H1 (cell line): ENCODE results near the gene CNNM2. TPM values are rescaled to one million over a fixed set of nuclear protein-coding genes. Genes with fewer than 3 reads are reported as not detected.

Experiments used
- CTCF ChIA-PET: fragments of 300-600 bp; sonication (Branson Sonifier 250); formaldehyde crosslinking; loops from one replicate; lab custom pipeline; 2021; ENCODE audit not compliant: partially characterized antibody; lab: Charles Lee
- POLR2A ChIA-PET: fragments of 300-600 bp; sonication (Branson Sonifier 250); formaldehyde crosslinking; loops from one replicate; lab custom pipeline; 2021; ENCODE audit warnings: inconsistent platforms; ENCODE audit not compliant: partially characterized antibody; lab: Charles Lee
- DNase-seq, 2 experiments: peaks; one replicate each; pipeline versions ENCODE4 v3.0.0 to v3.0.0-alpha.2; 2010 to 2022; ENCODE audit warnings: low spot score in 2 of 2, low read depth in 1 of 2, mixed read lengths in 1 of 2
- FAIRE-seq: peaks from 2 replicates; lab custom pipeline; 2011; peaks lifted over from hg19 to GRCh38; lab: Jason Lieb, UNC
- H2AFZ ChIP-seq: 2 replicates; pipeline ENCODE4 v1.8.1; 2012; ENCODE audit warnings: low read length, inconsistent platforms
- H2AK5ac ChIP-seq: 2 replicates; pipeline ENCODE4 v1.6.1; 2013; ENCODE audit warnings: low read depth, low read length
- H2BK120ac ChIP-seq: replicated peaks from 2 replicates; pipeline ENCODE3; 2013; ENCODE audit warnings: low read depth, low read length, inconsistent platforms
- H2BK12ac ChIP-seq: 2 replicates; pipeline ENCODE4 v1.6.1; 2013; ENCODE audit warnings: low read depth, low read length
- H2BK15ac ChIP-seq: 2 replicates; pipeline ENCODE4 v1.6.1; 2013; ENCODE audit warnings: low read length
- H2BK20ac ChIP-seq: 2 replicates; pipeline ENCODE4 v1.6.1; 2013; ENCODE audit warnings: low read length
- H2BK5ac ChIP-seq: 2 replicates; pipeline ENCODE4 v1.6.1; 2013; ENCODE audit warnings: low read depth, low read length
- H3K14ac ChIP-seq: 2 replicates; pipeline ENCODE4 v1.6.1; 2013; ENCODE audit warnings: inconsistent platforms; ENCODE audit not compliant: insufficient read length
- H3K18ac ChIP-seq: 2 replicates; pipeline ENCODE4 v1.6.1; 2013; ENCODE audit warnings: low read length; ENCODE audit errors: extremely low read depth
- H3K23ac ChIP-seq: 2 replicates; pipeline ENCODE4 v1.6.1; 2013; ENCODE audit warnings: inconsistent platforms; ENCODE audit not compliant: insufficient read length
- H3K23me2 ChIP-seq: 2 replicates; pipeline ENCODE4 v1.6.1; 2013; ENCODE audit warnings: low read depth, low read length
- H3K27ac ChIP-seq: 2 replicates; pipeline ENCODE4 v1.6.1; 2011; ENCODE audit warnings: low read depth, low read length, inconsistent platforms
- H3K27me3 ChIP-seq, 4 experiments: replicated peaks in 1 of 4; 1 replicate in 1 of 4; 2 replicates in 3 of 4; pipeline versions ENCODE4 v1.6.1 to v1.8.1; 2011 to 2013; ENCODE audit warnings: low read length in 3 of 4, mild to moderate bottlenecking in 3 of 4, inconsistent platforms in 2 of 4, mixed read lengths in 2 of 4, moderate library complexity in 1 of 4; ENCODE audit not compliant: control insufficient read depth in 3 of 4, insufficient read depth in 3 of 4; ENCODE audit errors: extremely low read depth in 1 of 4
- H3K36me3 ChIP-seq, 4 experiments: 2 replicates each; pipeline versions ENCODE4 v1.6.1 to v1.8.1; 2011 to 2013; ENCODE audit warnings: mild to moderate bottlenecking in 4 of 4, low read length in 3 of 4, moderate library complexity in 2 of 4, control low read depth in 1 of 4, inconsistent platforms in 1 of 4; ENCODE audit not compliant: insufficient read depth in 4 of 4, control insufficient read depth in 2 of 4
- H3K4ac ChIP-seq: replicated peaks from 2 replicates; pipeline ENCODE3; 2013; ENCODE audit warnings: low read length, low read depth, mixed read lengths, inconsistent platforms; ENCODE audit not compliant: insufficient read length
- H3K4me1 ChIP-seq, 4 experiments: replicated peaks in 1 of 4; 1 replicate in 1 of 4; 2 replicates in 3 of 4; pipeline versions ENCODE4 v1.6.1 to v1.8.1; 2011 to 2013; ENCODE audit warnings: low read length in 3 of 4, inconsistent platforms in 2 of 4, mixed read lengths in 1 of 4; ENCODE audit not compliant: insufficient read depth in 4 of 4, control insufficient read depth in 3 of 4
- H3K4me2 ChIP-seq, 2 experiments: 2 replicates each; pipeline versions ENCODE4 v1.6.1 to v1.8.1; 2011 to 2013; ENCODE audit warnings: low read depth in 2 of 2, low read length in 2 of 2, control low read depth in 1 of 2, inconsistent platforms in 1 of 2, mild to moderate bottlenecking in 1 of 2; ENCODE audit not compliant: insufficient read depth in 1 of 2
- H3K4me3 ChIP-seq, 4 experiments: fragments of 200-600, 300-600 bp in 1 of 4; sonication (generic), shearing (Covaris generic), sonication (Bioruptor Twin) in 1 of 4; 2 replicates each; pipeline versions ENCODE4 v1.5.1 to v1.8.1; 2011 to 2016; ENCODE audit warnings: low read length in 4 of 4, low read depth in 3 of 4, control low read depth in 2 of 4, inconsistent platforms in 2 of 4, mild to moderate bottlenecking in 2 of 4, mixed read lengths in 1 of 4, moderate library complexity in 1 of 4; ENCODE audit not compliant: insufficient read depth in 2 of 4; ENCODE audit errors: extremely low read depth in 1 of 4
- H3K56ac ChIP-seq: replicated peaks from 2 replicates; pipeline ENCODE3; 2013; ENCODE audit warnings: low read depth, mild to moderate bottlenecking, mixed read lengths, low read length, inconsistent platforms; ENCODE audit not compliant: insufficient read length
- H3K79me1 ChIP-seq: 2 replicates; pipeline ENCODE4 v1.6.1; 2013; ENCODE audit warnings: low read depth, low read length, control low read depth
- H3K79me2 ChIP-seq, 2 experiments: 2 replicates each; pipeline versions ENCODE4 v1.6.1 to v1.8.1; 2012 to 2013; ENCODE audit warnings: low read length in 2 of 2, mild to moderate bottlenecking in 2 of 2, inconsistent platforms in 1 of 2; ENCODE audit not compliant: insufficient read depth in 2 of 2, control insufficient read depth in 1 of 2
- H3K9ac ChIP-seq, 4 experiments: replicated peaks in 1 of 4; 1 replicate in 1 of 4; 2 replicates in 3 of 4; pipeline versions ENCODE4 v1.6.1 to v1.8.1; 2011 to 2013; ENCODE audit warnings: low read depth in 3 of 4, low read length in 3 of 4, control low read depth in 2 of 4, mild to moderate bottlenecking in 2 of 4, moderate library complexity in 2 of 4, inconsistent platforms in 1 of 4; ENCODE audit errors: extremely low read depth in 1 of 4
- H3K9me3 ChIP-seq, 2 experiments: 2 replicates each; pipeline versions ENCODE4 v1.6.1 to v1.8.1; 2012 to 2013; ENCODE audit warnings: mild to moderate bottlenecking in 2 of 2, moderate library complexity in 2 of 2, control low read depth in 1 of 2, inconsistent platforms in 1 of 2, low read depth in 1 of 2, low read length in 1 of 2, mixed read lengths in 1 of 2; ENCODE audit not compliant: insufficient read depth in 2 of 2
- H4K20me1 ChIP-seq, 2 experiments: replicated peaks in 1 of 2; 2 replicates each; pipeline versions ENCODE3 to v1.8.1; 2011 to 2013; ENCODE audit warnings: inconsistent platforms in 2 of 2, low read length in 2 of 2, mild to moderate bottlenecking in 1 of 2; ENCODE audit not compliant: insufficient read depth in 2 of 2, control insufficient read depth in 1 of 2
- H4K5ac ChIP-seq: 2 replicates; pipeline ENCODE4 v1.6.1; 2013; ENCODE audit warnings: low read length, low read depth, mixed read lengths, inconsistent platforms; ENCODE audit not compliant: insufficient read length
- H4K8ac ChIP-seq: 2 replicates; pipeline ENCODE4 v1.8.0; 2013; ENCODE audit warnings: mild to moderate bottlenecking, moderate library complexity, low read length, inconsistent platforms; ENCODE audit not compliant: insufficient read depth; ENCODE audit errors: extremely low read depth
- H4K91ac ChIP-seq: replicated peaks from 2 replicates; pipeline ENCODE3; 2013; ENCODE audit warnings: low read length, mixed read lengths, inconsistent platforms; ENCODE audit not compliant: insufficient read length
- WGBS, 2 experiments: shearing (Covaris generic) in 1 of 2; methylation state at CpG; one replicate each; pipeline versions ENCODE4 v1.1.6 to v1.1.7; 2013 to 2015; ENCODE audit warnings: low lambda C conversion rate in 2 of 2, mixed read lengths in 2 of 2, inconsistent platforms in 1 of 2, low coverage in 1 of 2, missing lambda C conversion rate in 1 of 2; ENCODE audit not compliant: insufficient replicate concordance in 2 of 2, insufficient coverage in 1 of 2, insufficient read length in 1 of 2; ENCODE audit errors: extremely low coverage in 1 of 2, missing lambda C conversion rate in 1 of 2; 5-methylcytosine and 5-hydroxymethylcytosine counted together
- polyA plus RNA-seq, 7 experiments: library from polyadenylated mRNA; depleted of rRNA in 3 of 7; stranded (reverse) in 5 of 7; unstranded in 2 of 7; fragments of >200 nt in 5 of 7; fragments of 200-250 nt in 2 of 7; gene quantifications; 1 replicate in 5 of 7; 2 replicates in 1 of 7; 4 replicates in 1 of 7; pipeline versions ENCODE4 v1.2.1 to v1.2.3, GENCODE V29; 2011 to 2013; ENCODE audit warnings: missing spikeins in 2 of 7, mixed read lengths in 2 of 7
- total RNA-seq: library from RNA; stranded (reverse); fragmentation: NEBNext Ultra II Directional; extraction: Animal tissue kit (Norgen Biotek cat#: 25700); gene quantifications from 2 replicates; pipeline ENCODE4 v1.2.1, GENCODE V29; 2021

Gene CNNM2
- total and polyA plus RNA-seq, 2 of the 8 experiments (the other 6 are each of a cell fraction or from before 2014, with no cell fraction given): 7.3 to 23.6 TPM

GRCh38 chr10:103079946-103080345 lies 161.9 kb downstream of the CNNM2 start:
- H3K27ac ChIP-seq: no peak overlapping the region
- no peaks in the 10 kb centered on the region for H3K79me1 ChIP-seq
- FAIRE-seq (no peak), DNase-seq (no peak)
- no peak overlapping the region for H4K8ac ChIP-seq
- POLR2A ChIA-PET: interaction anchor here (0.6 kb wide), 1 partner anchor 332 kb away, joined by 4 read pairs; no protein-coding TSS in a partner anchor
- H3K27me3 ChIP-seq: no peaks in the 10 kb centered on the region
- peaks cover 0 to 6% (median 0%) of the 10 kb centered on the region in 4 experiments; a peak in 2 of 8 replicates for H3K36me3 ChIP-seq
- CTCF ChIA-PET: interaction anchor here (0.7 to 3.4 kb wide), 10 partner anchors 19 to 248 kb away, joined by 3 to 13 read pairs (median 4); no protein-coding TSS in a partner anchor
- H2BK15ac ChIP-seq: no peak overlapping the region
- H4K5ac ChIP-seq: no peak overlapping the region
- H3K4ac ChIP-seq: no peak overlapping the region
- H3K23ac ChIP-seq: no peak overlapping the region
- H3K4me2 ChIP-seq: no peak overlapping the region
- H2AK5ac ChIP-seq: no peak overlapping the region
- H2BK20ac ChIP-seq: no peak overlapping the region
- H3K9me3 ChIP-seq: no peaks in the 10 kb centered on the region
- no peak overlapping the region for H2BK12ac ChIP-seq
- no peak overlapping the region for H3K18ac ChIP-seq
- H3K9ac ChIP-seq: no peak overlapping the region
- H3K23me2 ChIP-seq: no peaks in the 10 kb centered on the region
- no peak overlapping the region for H2AFZ ChIP-seq
- WGBS, 2 experiments: 89% methylated on average over 11 of the region's 11 CpGs; no CpG with 5 or more reads in 1 of the 2 experiments
- H2BK120ac ChIP-seq: no peak overlapping the region
- no peak overlapping the region for H3K56ac ChIP-seq
- no peaks in the 10 kb centered on the region for H4K20me1 ChIP-seq
- no peaks in the 10 kb centered on the region for H3K4me1 ChIP-seq
- H2BK5ac ChIP-seq: no peak overlapping the region
- no peak overlapping the region for H3K14ac ChIP-seq
- H3K79me2 ChIP-seq: no peaks in the 10 kb centered on the region
- no peak overlapping the region for H3K4me3 ChIP-seq
- no peak overlapping the region for H4K91ac ChIP-seq
